K562 (cell line): ENCODE results near the gene ATG4D. TPM values are rescaled to one million over a fixed set of nuclear protein-coding genes. Genes with fewer than 3 reads are reported as not detected.

ENCODE experiments used
- ATAC-seq: fragments of 200-7000 bp; cut with Tn5 transposase; 3 replicates; pipeline ENCODE4 v1.9.1; 2020; ENCODE audit warnings: moderate library complexity
- BruUV-seq: library from RNA; stranded (reverse); fragments of 400-500 nt; replicated peaks from 2 replicates; lab custom pipeline; 2021; lab: Mats Ljungman, UMichigan
- CTCF ChIA-PET: fragments of 300-600 bp; formaldehyde crosslinking; extraction: SDS; loops from one replicate; lab custom pipeline; 2021; ENCODE audit warnings: low intra/inter-chr PET ratio; lab: Yijun Ruan, JAX
- POLR2A ChIA-PET: fragments of 300-600, 350-650 bp; sonication (Branson Sonifier 250); formaldehyde crosslinking; extraction: SDS; loops from one replicate; lab custom pipeline; 2021; ENCODE audit warnings: antibody characterized with exemption, inconsistent platforms; lab: Yijun Ruan, JAX
- DNase-seq, 4 experiments: peaks; one replicate each; pipeline versions ENCODE4 v3.0.0 to v3.0.0-alpha.2; 2011 to 2018; ENCODE audit warnings: low spot score in 3 of 4, mixed read lengths in 3 of 4; ENCODE audit errors: extremely low read depth in 1 of 4
- FAIRE-seq: peaks from 2 replicates; lab custom pipeline; 2011; peaks lifted over from hg19 to GRCh38; lab: Jason Lieb, UNC
- H2AFZ ChIP-seq: 2 replicates; pipeline ENCODE4 v1.6.0; 2011; ENCODE audit warnings: low read depth, low read length, control low read depth, inconsistent platforms
- H3K27ac ChIP-seq: fragments of 200-600 bp; 3 replicates; pipeline ENCODE4 v1.8.0; 2011; ENCODE audit warnings: low read depth, mild to moderate bottlenecking, control low read depth, inconsistent platforms, low read length, moderate library complexity, mixed read lengths; ENCODE audit errors: extremely low read depth
- H3K27me3 ChIP-seq, 2 experiments: fragments of 300-600 bp in 1 of 2; 2 replicates in 1 of 2; 3 replicates in 1 of 2; pipeline versions ENCODE4 v1.6.0 to v1.8.0; 2011; ENCODE audit warnings: inconsistent platforms in 2 of 2, low read length in 2 of 2, mild to moderate bottlenecking in 1 of 2, mixed read lengths in 1 of 2, moderate library complexity in 1 of 2; ENCODE audit not compliant: control insufficient read depth in 2 of 2, insufficient read depth in 2 of 2
- H3K36me3 ChIP-seq: fragments of 300-600 bp; 3 replicates; pipeline ENCODE4 v1.8.0; 2011; ENCODE audit warnings: mild to moderate bottlenecking, low read length, inconsistent platforms; ENCODE audit not compliant: control insufficient read depth, insufficient read depth
- H3K4me1 ChIP-seq, 2 experiments: fragments of 200-600 bp in 1 of 2; replicated peaks in 1 of 2; 2 replicates in 1 of 2; 3 replicates in 1 of 2; pipeline versions ENCODE4 v1.5.1 to v1.8.0; 2011; ENCODE audit warnings: inconsistent platforms in 2 of 2, low read length in 2 of 2, mild to moderate bottlenecking in 1 of 2, mixed read lengths in 1 of 2, moderate library complexity in 1 of 2; ENCODE audit not compliant: control insufficient read depth in 2 of 2, insufficient read depth in 2 of 2
- H3K4me2 ChIP-seq: 2 replicates; pipeline ENCODE4 v1.6.1; 2011; ENCODE audit warnings: low read length, control low read depth, inconsistent platforms, mixed read lengths; ENCODE audit not compliant: insufficient read depth
- H3K4me3 ChIP-seq: fragments of 200-600 bp; sonication (generic), shearing (Covaris generic); 2 replicates; pipeline ENCODE4 v1.5.1; 2016; ENCODE audit warnings: control low read depth, inconsistent platforms
- H3K79me2 ChIP-seq: fragments of 200-600 bp; 3 replicates; pipeline ENCODE4 v1.8.0; 2011; ENCODE audit warnings: low read length, inconsistent platforms; ENCODE audit not compliant: control insufficient read depth, insufficient read depth
- H3K9ac ChIP-seq, 2 experiments: 2 replicates each; pipeline versions ENCODE4 v1.6.0 to v1.6.1; 2011; ENCODE audit warnings: low read depth in 2 of 2, low read length in 2 of 2, control low read depth in 1 of 2, inconsistent platforms in 1 of 2, mild to moderate bottlenecking in 1 of 2, mixed read lengths in 1 of 2; ENCODE audit not compliant: insufficient read depth in 1 of 2
- H3K9me1 ChIP-seq: one replicate; pipeline ENCODE4 v1.6.0; 2011; ENCODE audit warnings: inconsistent platforms, mild to moderate bottlenecking, low read length, moderate library complexity; ENCODE audit not compliant: control insufficient read depth, insufficient read depth
- H3K9me3 ChIP-seq: replicated peaks from 2 replicates; pipeline ENCODE4 v1.5.1; 2011; ENCODE audit warnings: low read depth, low read length, inconsistent platforms; ENCODE audit not compliant: control insufficient read depth, insufficient read depth
- H4K20me1 ChIP-seq: replicated peaks from 2 replicates; pipeline ENCODE4 v1.6.1; 2011; ENCODE audit warnings: low read length, inconsistent platforms, mixed read lengths; ENCODE audit not compliant: control insufficient read depth, insufficient read depth
- ASH1L ChIP-seq: fragments of 450-650 bp; IDR thresholded peaks from 2 replicates; pipeline ENCODE4 v1.6.1; 2018; ENCODE audit warnings: borderline replicate concordance, mild to moderate bottlenecking, low read depth; ENCODE audit not compliant: partially characterized antibody
- BRCA1 ChIP-seq, 2 experiments: fragments of 450-650 bp in 1 of 2; sonication (generic) in 1 of 2; formaldehyde crosslinking in 1 of 2; IDR thresholded peaks; 2 replicates each; pipeline versions ENCODE4 v1.5.0 to v1.6.1; 2017 to 2020; ENCODE audit warnings: mild to moderate bottlenecking in 1 of 2, missing genetic modification reagents in 1 of 2
- EGR1 ChIP-seq: fragments of 450-650 bp; conservative IDR thresholded peaks from 2 replicates; pipeline ENCODE4 v1.6.1; 2017; ENCODE audit warnings: mild to moderate bottlenecking
- GTF2A2 ChIP-seq: IDR thresholded peaks from 2 replicates; pipeline ENCODE4 v1.6.1; 2016; ENCODE audit warnings: mild to moderate bottlenecking, missing genetic modification characterization, missing compliant biosample characterization
- RFX1 ChIP-seq: fragments of 450-650 bp; IDR thresholded peaks from 2 replicates; pipeline ENCODE4 v1.6.1; 2016; ENCODE audit warnings: mild to moderate bottlenecking, moderate library complexity
- ZBTB49 ChIP-seq: sonication (generic); formaldehyde crosslinking; IDR thresholded peaks from 2 replicates; pipeline ENCODE4 v1.8.0; 2022; ENCODE audit warnings: missing genetic modification reagents, mild to moderate bottlenecking, borderline replicate concordance
- ZNF431 ChIP-seq: sonication (generic); formaldehyde crosslinking; IDR thresholded peaks from 2 replicates; pipeline ENCODE4 v1.8.0; 2022; ENCODE audit warnings: mild to moderate bottlenecking, missing genetic modification reagents
- ZNF77 ChIP-seq: fragments of 250-450 bp; sonication (Bioruptor Pico); IDR thresholded peaks from 2 replicates; pipeline ENCODE4 v1.5.0; 2020
- WGBS: fragments of 100-300 bp; shearing (Covaris generic); methylation state at CpG from one replicate; pipeline ENCODE4 v1.1.6; 2016; ENCODE audit warnings: low coverage, mixed read lengths; ENCODE audit not compliant: insufficient coverage; ENCODE audit errors: missing lambda C conversion rate; 5-methylcytosine and 5-hydroxymethylcytosine counted together
- in situ Hi-C: fragments of 300-500 bp; cut with MboI; formaldehyde crosslinking; loops from 4 replicates; pipeline ENCODE4 v1.15.0; 2018; ENCODE audit warnings: inconsistent platforms, mixed read lengths
- intact Hi-C: fragments of 100-400 bp; cut with micrococcal nuclease; formaldehyde crosslinking; loops from 2 replicates; pipeline ENCODE4 v1.14.2; 2022
- polyA plus RNA-seq, 8 experiments: library from polyadenylated mRNA; depleted of rRNA in 4 of 8; stranded (reverse) in 5 of 8; unstranded in 3 of 8; fragments of >200 nt; fragmentation: Nextera tagmentation in 2 of 8; fragmentation: Illumina TruSeq in 1 of 8; extraction: Ambion mirVana in 2 of 8; extraction: Trizol in 1 of 8; gene quantifications; 2 replicates each; pipeline versions ENCODE4 v1.2.1 to v1.2.3, GENCODE V29; 2011 to 2014; ENCODE audit warnings: inconsistent platforms in 1 of 8, missing spikeins in 1 of 8
- total RNA-seq, 7 experiments: library from RNA; depleted of rRNA in 6 of 7; stranded (reverse); fragments of >200 nt in 6 of 7; fragmentation: Illumina TruSeq in 2 of 7; extraction: Trizol in 2 of 7; gene quantifications; 2 replicates each; pipeline versions ENCODE4 v1.2.1 to v1.2.3, GENCODE V29; 2011 to 2021; ENCODE audit warnings: low replicate concordance in 1 of 7

The ATG4D gene
- total and polyA plus RNA-seq, 9 of the 15 experiments (the other 6 are each of a cell fraction or from before 2014, with no cell fraction given), result 0.51 to 66.1 (median 22.9) TPM

- peaks cover 3% of the 10 kb centered on the region for H3K9me1 ChIP-seq
- peaks cover 7 to 11% of the 10 kb centered on the region in 2 experiments; a peak in 4 of 5 replicates for H3K4me1 ChIP-seq
- H3K4me2 ChIP-seq, result no peak overlapping the region
- BruUV-seq, result no TSS peak
- no peak overlapping the region for H3K9ac ChIP-seq
- ATAC-seq, result no peak
- peaks cover 14% of the 10 kb centered on the region for H3K79me2 ChIP-seq
- in situ Hi-C loops (no loop called here), intact Hi-C loops (no loop called here)
- no peak for FAIRE-seq
- 93% methylated on average over 7 of the region's 7 CpGs for WGBS
- no peaks in the 10 kb centered on the region for H3K9me3 ChIP-seq
- H3K27me3 ChIP-seq, result no peaks in the 10 kb centered on the region
- peaks cover 81% of the 10 kb centered on the region for H3K36me3 ChIP-seq
- TF ChIP-seq ASH1L (no peak), ZBTB49 (no peak), ZNF431 (no peak), GTF2A2 (tag) (no peak), RFX1 (no peak), ZNF77 (CRISPR knock-in tag) (no peak), EGR1 (no peak), BRCA1 (IDR thresholded peaks at IDR 0.05) (no peak), BRCA1 (CRISPR knock-in tag; IDR thresholded peaks at IDR 0.05) (no peak)
- TF ChIP-seq, all 486 proteins: peak for 0
- ChIA-PET POLR2A (interaction anchor here (0.9 to 2.9 kb wide), 3 partner anchors 8 to 12 kb away, joined by 3 to 10 read pairs (median 4); no protein-coding TSS in a partner anchor), CTCF (no interaction called here)
- no peaks in the 10 kb centered on the region; the same call in 1 of the 2 replicates for H4K20me1 ChIP-seq
- no peak overlapping the region for H3K4me3 ChIP-seq
- no peak for DNase-seq
- H2AFZ ChIP-seq, result no peak overlapping the region
- H3K27ac ChIP-seq, result no peak overlapping the region
Observed at GRCh38 chr19:10560154-10560553, 16.4 kb downstream of the ATG4D start.
